GM18505 (cell line): ENCODE measurements around the gene RSPO1.

Source experiments
- ATAC-seq: cut with Tn5 transposase; IDR thresholded peaks from one replicate; pipeline ENCODE4 v1.9.1; 2021; ENCODE audit not compliant: unreplicated experiment
- POLR2A ChIP-seq: IDR thresholded peaks from 4 replicates; pipeline ENCODE4 v1.6.1; 2011; ENCODE audit warnings: borderline replicate concordance; ENCODE audit not compliant: insufficient read depth, insufficient read length; ENCODE audit errors: extremely low read depth

Gene RSPO1

DNA sequence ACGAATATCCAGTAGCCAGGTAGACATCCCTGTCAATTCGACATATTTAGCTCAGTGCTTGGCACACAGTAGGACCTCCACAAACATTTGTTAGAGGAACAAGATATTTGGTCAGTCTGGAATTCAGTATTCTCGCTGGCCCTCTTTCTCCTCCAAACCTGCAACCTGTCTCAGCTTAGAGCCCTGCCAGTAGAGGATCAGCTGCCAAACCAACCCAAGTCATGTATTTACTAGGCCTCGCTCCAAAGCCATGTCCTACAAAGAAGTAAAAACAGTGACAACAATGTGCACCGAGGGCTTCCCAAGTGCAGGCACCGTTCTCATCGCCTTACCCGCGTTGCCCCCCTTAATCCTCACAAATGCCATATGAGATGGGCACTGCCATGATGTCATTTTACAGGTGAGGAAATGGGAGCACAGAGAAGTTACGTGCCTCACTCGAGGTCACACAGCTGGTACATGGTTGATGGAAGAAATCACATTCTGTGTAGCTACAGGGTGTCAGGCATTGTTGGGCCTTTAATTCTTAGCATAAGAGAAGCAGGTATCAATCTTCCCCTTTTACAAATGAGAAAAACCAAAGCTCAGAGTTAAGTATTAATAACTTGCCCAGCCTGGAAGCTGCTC lies 31.7 kb upstream of the RSPO1 start:
- TF ChIP-seq POLR2A = no peak
- ATAC-seq = no peak

DNA sequence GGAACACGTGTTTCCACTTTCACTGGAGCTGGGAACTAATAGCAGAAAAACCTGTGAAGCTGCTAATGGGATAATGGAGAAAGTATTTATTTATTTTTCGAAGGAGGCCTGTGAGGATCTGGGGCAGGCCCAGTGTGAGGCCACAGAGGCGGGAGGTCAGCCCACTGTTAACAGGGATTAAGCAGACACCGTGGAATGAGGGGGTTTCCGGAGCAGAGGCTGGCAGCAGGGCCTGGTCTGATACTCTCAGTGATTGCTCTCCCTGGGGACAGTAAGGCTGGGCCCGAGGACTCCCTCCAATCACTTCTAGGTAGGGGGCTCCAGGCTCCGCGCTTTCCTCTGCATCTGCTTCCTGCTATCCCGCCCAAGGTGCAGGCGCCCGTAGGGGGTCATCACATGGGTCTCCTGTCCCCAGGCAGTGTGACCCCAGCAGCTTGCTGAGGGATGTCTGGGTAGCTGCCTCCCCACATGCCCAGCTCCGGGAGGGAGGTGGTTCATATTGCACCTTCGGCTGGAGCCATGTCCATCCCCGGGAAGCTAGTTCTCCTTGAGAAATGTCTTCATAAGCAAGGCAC lies 28.8 kb upstream of the RSPO1 start:
- no peak for TF ChIP-seq POLR2A
- no peak for ATAC-seq

DNA sequence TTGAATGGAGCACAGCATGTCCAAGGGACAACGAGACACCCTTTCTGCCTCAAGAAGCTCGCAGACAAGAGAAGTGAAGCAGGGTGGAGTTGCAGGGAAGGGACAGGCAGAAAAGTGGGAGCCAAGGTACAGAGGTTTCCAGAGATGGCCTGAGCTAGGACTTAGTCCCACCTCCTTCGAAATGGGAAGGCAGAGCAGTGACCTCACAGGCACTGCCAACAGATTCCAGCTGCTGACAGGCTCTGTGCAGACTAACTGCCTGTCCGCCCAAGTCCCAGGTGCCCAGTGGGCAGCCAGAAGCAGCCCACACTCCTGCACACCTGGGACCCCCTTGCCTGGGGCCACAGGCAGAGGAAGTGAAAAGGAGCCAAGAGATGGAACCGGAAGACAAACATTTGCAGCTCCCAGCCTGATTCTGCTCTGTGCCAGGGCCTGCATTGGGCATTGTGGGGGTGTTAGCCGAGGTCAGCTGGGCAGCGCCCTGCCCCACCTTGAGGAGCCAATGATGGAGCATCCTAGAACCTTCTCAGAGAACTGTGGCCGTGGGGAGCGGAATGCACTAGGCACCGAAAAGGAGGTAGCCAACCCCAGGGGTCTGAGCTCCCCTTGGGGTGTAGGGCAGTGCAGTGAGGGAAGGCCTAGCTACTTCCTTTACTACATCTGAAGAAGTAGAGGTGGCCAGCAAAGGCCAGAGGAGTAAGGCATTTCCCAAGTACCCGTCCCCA lies 27.5 kb upstream of the RSPO1 start:
- no peak for ATAC-seq
- no peak for TF ChIP-seq POLR2A

DNA sequence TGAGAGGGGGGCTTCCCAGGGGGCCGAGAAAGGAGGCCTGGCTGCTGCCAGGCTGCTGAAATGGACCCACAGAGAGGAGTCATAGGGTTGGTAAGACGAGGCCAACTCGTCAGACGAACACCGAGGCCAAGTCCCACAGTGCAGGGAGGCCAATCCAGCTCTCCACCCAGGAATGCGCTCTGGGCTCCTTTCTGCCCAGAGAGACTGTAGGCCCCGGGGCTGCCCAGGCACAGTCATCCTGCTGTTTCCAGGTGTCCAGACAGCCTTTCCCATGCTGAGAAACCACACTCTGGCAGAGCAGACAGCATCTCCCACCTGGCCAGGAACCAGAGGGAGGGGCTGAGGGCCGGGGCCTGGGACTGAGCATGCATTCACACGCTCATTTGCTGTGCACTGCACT lies 26.7 kb upstream of the RSPO1 start:
- ATAC-seq = no peak
- TF ChIP-seq POLR2A = no peak

DNA sequence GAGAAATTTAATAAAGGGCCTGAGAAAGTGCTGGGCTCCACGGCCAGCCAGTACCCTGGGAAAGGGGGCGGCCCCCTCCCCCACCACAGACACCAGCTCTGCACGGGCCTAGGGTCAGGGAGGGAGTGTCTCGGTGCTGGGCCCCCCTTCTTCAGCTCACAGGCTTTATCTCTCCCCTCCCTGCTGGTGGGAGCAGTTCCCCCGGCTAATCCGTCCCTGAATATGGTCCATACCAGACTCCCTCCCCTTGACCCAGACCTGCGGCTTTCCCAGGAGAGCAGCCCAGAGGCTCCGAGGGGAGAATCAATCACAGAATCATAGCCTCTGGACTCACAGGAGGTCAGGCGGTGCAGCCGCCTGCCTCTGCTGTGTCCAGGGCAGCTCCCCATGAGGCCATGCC lies 26.0 kb upstream of the RSPO1 start:
- no peak for TF ChIP-seq POLR2A
- ATAC-seq = no peak

DNA sequence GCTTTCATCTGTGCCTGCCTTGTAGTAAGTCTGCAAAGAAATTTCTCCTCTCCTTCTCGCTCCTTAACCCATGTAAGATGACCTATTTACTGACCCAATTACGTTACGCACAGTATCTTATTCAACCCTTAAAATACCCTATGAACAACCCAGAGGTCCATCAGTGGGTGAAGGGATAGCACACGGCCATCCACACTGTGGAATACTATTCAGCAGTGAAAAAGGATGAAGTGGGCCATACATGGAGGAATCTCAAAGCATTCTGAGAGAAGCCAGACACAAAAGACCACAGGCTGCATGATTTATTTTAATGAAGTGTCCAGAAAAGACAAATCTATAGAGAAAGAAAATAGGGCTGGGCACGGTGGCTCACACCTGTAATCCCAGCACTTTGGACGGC lies 23.8 kb upstream of the RSPO1 start:
- no peak for ATAC-seq
- no peak for TF ChIP-seq POLR2A

DNA sequence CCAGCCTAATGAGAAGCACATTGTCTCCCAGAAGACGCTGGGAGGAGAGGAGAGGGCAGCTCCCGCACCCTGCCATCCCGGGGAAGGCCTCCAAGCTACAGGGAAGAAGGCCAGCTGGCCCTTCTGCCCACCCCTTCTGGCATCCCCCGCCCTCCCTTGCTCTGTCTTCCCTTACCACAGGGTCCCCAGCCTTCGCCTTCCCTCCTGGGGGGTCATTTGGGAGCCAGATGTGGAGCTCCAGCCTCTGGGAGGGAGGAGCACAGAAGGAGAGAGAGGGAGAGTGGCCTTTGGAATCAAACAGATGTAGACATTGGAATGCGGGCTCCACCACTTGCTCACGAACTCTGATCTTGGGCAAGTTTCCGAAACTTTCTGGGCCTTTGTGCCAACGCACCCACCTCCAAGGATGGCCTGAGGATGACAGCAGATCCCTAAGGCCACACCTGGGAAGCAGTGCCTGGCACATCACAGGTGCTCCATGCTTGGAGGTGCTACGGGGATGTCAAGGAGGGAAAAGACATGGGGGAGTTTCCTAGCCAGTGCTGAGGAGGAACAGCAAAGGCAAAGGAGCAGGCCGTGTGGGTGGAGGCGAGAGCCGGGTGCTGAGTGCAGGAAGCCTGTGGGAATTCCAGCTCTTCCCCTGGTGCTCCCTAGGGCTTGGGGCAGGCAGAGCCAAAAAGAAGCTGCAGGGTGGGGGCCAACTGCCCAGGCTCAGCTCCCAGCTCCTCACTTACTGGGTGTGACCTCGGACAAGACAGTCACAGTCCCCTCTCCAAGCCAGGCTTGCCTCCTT lies 23.1 kb upstream of the RSPO1 start:
- no peak for ATAC-seq
- TF ChIP-seq POLR2A = no peak

DNA sequence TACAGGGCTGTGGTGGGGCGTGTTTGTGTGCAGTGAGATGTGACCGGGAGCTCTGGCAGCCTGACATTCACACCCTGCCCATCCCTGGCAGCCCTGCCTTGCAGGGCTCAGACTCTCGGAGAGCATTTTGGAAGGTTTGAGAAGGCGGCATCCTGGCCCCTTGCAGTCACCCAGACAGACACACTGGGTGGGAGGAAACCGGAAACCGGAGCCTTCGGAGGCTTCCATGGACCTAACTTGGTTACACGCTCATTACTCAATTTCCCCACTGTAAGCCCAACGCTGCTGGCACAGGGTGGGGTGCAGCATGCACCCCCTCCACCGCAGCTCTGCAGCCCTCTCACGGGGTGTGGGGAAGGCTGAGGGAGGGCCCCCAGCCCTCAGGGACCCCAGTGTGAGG lies 22.2 kb upstream of the RSPO1 start:
- no peak for ATAC-seq
- no peak for TF ChIP-seq POLR2A

DNA sequence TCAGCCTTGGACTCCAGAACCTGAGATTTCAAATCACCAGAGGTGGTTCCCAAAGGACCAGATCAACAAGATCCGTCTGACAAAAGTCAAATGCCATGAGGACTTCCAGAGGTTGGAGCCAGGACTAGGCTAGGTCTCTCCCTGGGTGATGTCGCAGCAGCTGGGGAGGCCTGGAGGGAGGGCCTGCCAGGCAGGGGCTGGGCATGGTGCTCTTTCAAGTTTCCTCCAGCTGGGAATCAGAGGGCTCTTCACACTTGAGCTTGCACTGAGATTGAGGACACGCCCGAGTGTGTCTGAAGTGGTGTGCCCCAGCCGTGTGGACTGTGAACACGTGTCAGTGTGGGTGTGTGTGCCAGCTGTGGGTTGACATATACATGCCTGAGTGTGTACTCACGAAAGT lies 21.3 kb upstream of the RSPO1 start:
- no peak for ATAC-seq

DNA sequence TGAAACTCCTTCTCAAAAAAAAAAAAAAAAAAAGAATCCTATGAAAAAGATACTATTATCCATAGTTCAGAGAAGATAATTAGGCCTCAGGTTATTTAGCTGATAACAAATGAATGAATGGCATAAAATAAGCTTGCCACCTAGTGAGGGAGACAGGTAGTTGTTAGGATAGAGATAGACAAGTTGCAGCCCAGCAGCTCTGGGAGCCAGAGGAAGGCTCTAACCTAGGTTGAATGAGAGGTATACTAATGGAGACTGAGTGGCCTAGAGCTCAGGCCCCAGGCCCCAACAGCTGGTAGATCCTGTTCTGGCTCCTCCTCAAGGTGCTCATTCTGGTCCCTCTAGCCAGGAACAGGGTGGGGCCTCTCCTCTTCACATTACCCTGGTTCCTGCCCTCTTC lies 20.6 kb upstream of the RSPO1 start:
- no peak for TF ChIP-seq POLR2A
- no peak for ATAC-seq

More for the DNA sequence above, 21.3 kb upstream of the RSPO1 start:
- TF ChIP-seq POLR2A = no peak

DNA sequence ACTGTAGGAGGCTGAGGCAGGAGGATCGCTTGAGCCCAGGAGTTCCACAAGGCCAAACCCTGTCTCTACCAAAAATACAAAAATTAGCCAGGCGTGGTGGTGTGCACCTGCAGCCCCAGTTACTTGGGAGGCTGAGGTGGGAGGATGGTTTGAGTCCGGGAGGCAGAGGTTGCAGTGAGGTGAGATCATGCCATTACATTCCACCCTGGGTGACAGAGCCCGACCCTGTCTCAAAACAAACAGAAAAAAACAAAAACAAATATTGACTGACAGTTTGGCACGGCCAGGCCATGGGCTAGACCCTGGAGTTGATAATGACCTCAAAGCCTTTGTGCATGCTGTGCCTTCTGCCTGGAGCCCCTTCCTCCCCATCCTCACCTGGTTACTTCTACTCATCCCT lies 19.2 kb upstream of the RSPO1 start:
- TF ChIP-seq POLR2A = no peak
- no peak for ATAC-seq

DNA sequence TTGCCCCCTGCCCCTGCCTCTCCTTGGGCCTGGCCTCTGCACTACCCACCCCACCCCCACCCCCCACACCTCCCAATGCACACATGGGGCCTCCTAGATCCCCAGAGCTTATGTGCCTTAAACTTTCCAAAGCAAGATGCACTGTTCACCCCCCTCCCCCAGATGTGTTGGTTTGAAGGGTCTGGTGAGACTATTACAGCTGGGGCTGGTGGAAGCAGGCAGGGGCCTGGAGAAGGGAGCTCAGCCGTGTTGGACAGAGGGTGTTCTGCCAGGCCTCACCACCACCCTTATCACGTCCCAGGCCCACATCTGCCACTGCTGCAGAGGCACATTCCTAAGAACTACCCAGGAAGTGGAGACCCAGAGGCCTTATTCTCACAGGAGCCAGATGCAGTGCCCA lies 18.3 kb upstream of the RSPO1 start:
- TF ChIP-seq POLR2A = no peak
- no peak for ATAC-seq

DNA sequence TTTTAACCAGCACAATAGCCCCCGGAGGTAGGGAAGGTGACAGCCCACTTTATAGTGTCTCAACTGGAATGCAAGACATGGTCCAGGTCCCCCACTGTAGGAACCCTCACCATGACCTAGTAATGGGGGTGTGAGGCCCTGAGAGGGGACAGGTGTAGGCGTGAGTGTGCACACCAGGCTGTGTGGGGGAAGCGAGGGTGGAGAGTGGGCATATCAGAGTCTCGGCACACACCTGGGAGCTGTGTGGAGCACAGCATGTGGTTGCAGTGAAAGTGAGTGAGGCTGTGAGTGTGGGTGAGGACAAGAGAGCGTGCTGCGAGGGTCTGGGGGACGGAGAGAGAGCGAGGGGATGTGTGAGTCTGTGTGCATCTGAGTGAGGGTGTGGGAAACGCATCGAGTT lies 17.1 kb upstream of the RSPO1 start:
- no peak for ATAC-seq
- no peak for TF ChIP-seq POLR2A
